HG03025 (cell line): Measurements from ENCODE around the gene FBF1.

Experiments used
- ATAC-seq: cut with Tn5 transposase; IDR thresholded peaks from one replicate; pipeline ENCODE4 v1.9.1; 2021; ENCODE audit warnings: mild to moderate bottlenecking, moderate library complexity; ENCODE audit not compliant: unreplicated experiment, low FRiP score

Gene FBF1

DNA sequence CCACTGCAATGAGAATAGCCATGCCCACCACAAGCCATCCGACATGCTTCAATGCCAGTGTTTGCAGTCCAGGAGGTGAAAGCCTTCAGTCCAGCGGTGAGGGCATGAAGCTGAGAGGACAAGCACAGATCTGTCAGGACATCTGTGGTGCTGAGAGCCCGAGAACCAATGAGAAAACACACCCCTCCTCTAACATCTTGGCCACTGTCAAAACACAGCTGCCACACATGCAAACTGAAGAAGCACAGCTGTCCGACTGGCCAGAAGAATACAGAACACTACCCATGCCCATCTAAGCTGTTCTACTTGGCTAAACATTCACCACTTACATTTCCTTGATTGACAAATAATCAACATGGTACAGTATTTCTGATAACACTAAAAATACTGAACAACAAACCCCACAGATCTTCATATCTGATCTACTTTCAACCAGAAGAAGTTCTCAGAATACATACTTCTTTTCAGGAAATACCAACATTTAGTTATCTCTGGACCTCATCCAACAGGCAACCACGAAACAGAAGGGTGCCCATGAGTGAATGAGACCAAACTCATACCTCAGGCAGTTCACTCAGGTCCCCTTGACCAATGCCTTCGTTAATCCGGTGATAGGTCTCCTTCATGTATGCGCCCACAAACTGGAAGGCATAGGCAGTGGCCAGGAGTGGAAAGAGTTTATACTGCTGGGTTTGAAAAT is 10.2 kb upstream of the FBF1 start:
- ATAC-seq: no peak

DNA sequence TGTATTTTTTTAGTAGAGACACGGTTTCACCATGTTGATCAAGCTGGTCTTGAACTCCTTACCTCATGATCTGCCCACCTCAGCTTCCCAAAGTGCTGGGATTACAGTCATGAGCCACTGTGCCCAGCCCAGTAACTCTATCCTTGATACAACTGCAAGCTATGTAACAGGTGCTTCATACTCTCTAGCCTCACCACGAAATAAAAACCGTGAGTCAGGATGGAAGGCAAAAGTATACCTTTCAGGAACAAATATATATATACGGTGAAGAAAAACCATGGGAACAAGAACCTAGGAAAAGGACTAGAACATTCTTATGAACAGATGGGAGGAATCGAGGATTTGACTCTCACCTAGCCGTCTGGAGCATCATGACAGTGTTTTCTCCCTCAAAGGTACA is 9.6 kb upstream of the FBF1 start:
- no peak for ATAC-seq

- ATAC-seq: no peak
Observed at GRCh38 chr17:75945211-75945610, 4.4 kb upstream of the FBF1 start.

- no peak for ATAC-seq
Observed at GRCh38 chr17:75943491-75943890, 2.6 kb upstream of the FBF1 start.

GRCh38 chr17:75942473-75942872 is 1.6 kb upstream of the FBF1 start:
- no peak for ATAC-seq

- no peak for ATAC-seq
Observed at GRCh38 chr17:75941442-75941819, 589 bp upstream of the FBF1 start.

GRCh38 chr17:75937652-75938051 is 3.2 kb downstream of the FBF1 start:
- no peak for ATAC-seq

- ATAC-seq: no peak
Observed at GRCh38 chr17:75933808-75934207, 7.0 kb downstream of the FBF1 start.

DNA sequence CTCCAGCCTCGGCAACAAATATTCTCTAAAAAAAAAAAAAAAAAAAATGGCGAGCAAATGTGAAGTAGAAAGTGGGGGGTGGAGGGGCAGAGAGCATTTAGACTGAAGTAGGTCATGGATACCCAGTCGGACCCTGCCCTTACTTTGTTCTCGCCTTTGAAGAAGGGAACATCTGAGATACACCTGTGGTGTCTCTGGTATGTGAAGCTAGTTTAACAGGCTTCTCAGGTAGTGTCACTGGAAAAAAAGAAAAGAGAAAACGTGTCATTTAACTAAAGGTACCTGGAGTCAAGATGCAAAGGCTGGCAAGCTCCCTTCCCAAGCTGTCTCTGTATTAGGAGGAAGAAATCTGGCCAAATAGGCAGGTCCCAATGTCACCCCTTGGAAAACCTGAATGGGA is 8.0 kb downstream of the FBF1 start:
- ATAC-seq: no peak

DNA sequence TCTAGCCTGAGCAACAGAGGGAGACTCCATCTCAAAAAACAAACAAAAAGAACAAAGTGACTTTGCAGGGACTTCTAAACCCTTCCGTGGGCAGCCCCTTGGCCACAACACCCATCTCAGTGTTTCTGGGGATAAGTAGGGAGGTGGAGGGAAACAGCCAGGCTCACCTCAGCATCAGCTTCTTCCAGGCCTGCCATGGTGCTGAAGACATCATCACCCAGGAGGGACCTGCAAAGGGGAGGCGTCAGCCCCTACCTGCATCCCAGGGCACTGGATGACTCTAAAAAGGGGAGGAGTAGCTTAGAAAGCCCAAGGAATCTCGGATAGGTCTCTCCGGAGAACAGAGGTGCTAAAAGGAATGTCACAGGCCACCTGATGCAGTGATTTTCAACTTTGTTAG is 9.8 kb downstream of the FBF1 start:
- ATAC-seq: no peak

GRCh38 chr17:75927286-75927922 is 13.4 kb downstream of the FBF1 start:
- no peak for ATAC-seq

DNA sequence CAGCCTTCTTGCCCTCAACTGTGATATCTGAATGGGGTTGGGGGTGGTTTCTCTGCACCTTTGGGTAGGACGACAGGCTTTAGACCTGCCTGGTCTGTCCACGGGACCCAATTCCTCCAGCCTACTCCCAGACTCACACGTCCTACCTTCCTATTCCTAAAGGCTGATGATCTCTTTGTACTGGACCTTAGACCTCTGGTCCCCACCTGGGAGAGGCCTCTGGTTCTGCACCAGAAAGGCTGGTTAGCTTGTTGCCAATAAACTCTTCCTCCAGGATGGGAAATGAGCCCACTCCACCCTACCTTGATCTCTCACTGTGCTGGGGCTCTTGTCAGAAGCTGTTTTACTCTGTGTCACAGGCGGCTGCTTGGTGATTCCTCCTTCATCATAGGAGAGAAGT is 14.4 kb downstream of the FBF1 start:
- ATAC-seq: no peak

GRCh38 chr17:75925912-75926311 is 14.9 kb downstream of the FBF1 start:
- no peak for ATAC-seq

GRCh38 chr17:75925103-75925502 is 15.7 kb downstream of the FBF1 start:
- no peak for ATAC-seq

GRCh38 chr17:75922963-75923874 is 17.6 kb downstream of the FBF1 start:
- no peak for ATAC-seq

GRCh38 chr17:75922173-75922961 is 18.5 kb downstream of the FBF1 start:
- ATAC-seq: no peak

DNA sequence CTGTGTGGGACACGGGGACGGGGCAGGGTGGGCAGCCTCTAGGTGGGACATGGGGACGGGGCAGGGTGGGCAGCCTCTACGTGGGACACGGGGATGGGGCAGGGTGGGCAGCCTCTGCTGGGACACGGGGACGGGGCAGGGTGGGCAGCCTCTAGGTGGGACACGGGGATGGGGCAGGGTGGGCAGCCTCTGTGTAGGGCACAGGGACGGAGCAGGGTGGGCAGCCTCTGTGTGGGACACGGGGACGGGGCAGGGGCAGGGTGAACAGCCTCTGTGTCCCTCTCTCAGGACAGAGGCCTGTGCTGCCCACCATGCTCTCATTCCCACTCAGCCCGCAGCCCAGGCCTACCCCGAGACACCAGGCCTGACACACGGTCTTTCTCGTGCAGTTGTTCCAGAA is 19.2 kb downstream of the FBF1 start:
- ATAC-seq: no peak

DNA sequence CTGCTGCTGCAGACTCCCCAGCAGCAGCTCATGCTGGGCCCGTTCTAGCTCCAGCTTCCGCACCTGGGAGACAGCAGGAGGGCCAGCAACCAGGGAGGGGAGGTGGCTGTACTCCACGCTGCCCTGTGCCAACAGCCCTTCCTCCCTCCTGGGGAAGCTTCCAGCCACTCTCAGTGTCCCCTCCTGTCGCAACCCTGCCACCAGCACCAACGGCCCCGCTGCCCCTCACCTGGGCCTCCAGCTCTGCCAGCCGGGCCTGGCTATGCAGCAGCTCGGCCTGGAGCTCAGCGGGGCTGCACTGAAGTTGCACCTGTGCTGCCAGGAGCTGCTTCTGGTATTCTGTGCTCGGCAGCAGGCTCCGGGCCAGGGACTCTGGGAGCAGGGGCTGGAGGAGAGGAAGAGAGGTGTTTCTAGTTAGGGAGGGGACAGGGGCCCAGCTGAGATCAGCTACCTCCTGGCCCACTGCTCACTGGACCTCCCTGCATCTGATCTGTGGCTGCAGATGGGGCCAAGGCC is 20.7 kb downstream of the FBF1 start:
- ATAC-seq: no peak

- ATAC-seq: no peak
Observed at GRCh38 chr17:75919611-75920010, 21.2 kb downstream of the FBF1 start.

GRCh38 chr17:75917917-75918445 is 22.9 kb downstream of the FBF1 start:
- no peak for ATAC-seq
